Epithelial cell of esophagus (primary cell): ENCODE measurements around the gene KIF26B.

Source experiments
- DNase-seq: peaks from one replicate; pipeline ENCODE4 v3.0.0; 2010; ENCODE audit warnings: low read depth
- H3K4me3 ChIP-seq: 2 replicates; pipeline ENCODE4 v1.5.1; 2011; ENCODE audit warnings: mild to moderate bottlenecking, low read length, control low read depth
- TF ChIP-seq, protein P1 (sequence below): IDR thresholded peaks from 2 replicates; pipeline ENCODE4 v1.5.1; 2011; ENCODE audit warnings: low read depth, mild to moderate bottlenecking, low read length, control low read depth, inconsistent platforms; ENCODE audit not compliant: insufficient read depth; ENCODE audit errors: missing control alignments

The KIF26B gene

GRCh38 chr1:245154429-245155271 lies at the start of gene KIF26B:
Gene KIF26B, plus strand, starts transcription at chr1:245154985. Its CDS starts 440 bp downstream, at chr1:245155425.
- TF ChIP-seq, protein P1, sequence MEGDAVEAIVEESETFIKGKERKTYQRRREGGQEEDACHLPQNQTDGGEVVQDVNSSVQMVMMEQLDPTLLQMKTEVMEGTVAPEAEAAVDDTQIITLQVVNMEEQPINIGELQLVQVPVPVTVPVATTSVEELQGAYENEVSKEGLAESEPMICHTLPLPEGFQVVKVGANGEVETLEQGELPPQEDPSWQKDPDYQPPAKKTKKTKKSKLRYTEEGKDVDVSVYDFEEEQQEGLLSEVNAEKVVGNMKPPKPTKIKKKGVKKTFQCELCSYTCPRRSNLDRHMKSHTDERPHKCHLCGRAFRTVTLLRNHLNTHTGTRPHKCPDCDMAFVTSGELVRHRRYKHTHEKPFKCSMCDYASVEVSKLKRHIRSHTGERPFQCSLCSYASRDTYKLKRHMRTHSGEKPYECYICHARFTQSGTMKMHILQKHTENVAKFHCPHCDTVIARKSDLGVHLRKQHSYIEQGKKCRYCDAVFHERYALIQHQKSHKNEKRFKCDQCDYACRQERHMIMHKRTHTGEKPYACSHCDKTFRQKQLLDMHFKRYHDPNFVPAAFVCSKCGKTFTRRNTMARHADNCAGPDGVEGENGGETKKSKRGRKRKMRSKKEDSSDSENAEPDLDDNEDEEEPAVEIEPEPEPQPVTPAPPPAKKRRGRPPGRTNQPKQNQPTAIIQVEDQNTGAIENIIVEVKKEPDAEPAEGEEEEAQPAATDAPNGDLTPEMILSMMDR, result no peak
- DNase-seq, result peak; percentile 85
- H3K4me3 ChIP-seq, result peak within 1 kb of the TSS; percentile 62

DNA sequence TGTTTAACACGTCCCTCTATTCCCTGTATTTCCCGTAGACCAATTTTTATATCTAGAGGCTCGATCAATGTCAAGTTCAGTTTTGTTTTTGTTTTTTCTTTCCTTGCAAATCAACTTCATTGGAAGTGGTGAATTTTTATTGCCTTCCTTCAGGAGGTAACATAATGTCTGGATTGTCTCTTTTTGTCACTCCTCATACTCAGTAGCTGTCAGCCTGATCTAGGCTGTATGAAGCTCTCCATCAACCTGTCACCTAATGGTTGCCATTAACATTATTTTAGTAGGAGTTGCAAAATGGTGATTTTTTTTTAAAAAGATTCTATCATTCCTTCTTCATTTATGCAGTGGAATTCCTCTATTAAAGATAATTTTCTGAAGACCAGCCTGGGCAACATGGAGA lies 49.7 kb upstream of the KIF26B start:
- DNase-seq, result no peak
- no peak overlapping the region for H3K4me3 ChIP-seq
- TF ChIP-seq, protein P1, result no peak

GRCh38 chr1:245105815-245106410 lies 48.9 kb upstream of the KIF26B start:
- no peak overlapping the region for H3K4me3 ChIP-seq
- TF ChIP-seq, protein P1, result no peak
- no peak for DNase-seq

DNA sequence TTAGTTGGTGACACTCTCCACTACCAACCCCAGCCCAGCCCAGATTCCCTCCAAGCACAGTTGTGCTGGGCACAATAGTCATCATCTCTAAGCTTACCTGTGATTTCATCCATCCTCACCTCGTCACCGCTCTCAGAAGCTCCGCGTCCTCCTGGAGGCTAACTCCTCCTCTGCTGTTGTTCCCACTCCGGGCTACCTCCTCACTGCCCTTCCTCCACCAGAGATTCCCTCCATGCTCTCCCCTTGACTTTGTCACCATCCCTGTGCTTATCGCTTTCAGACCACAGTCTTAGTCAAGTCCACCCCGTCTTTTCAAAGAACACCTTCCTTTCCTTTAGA lies 47.0 kb upstream of the KIF26B start:
- H3K4me3 ChIP-seq, result no peak overlapping the region
- TF ChIP-seq, protein P1, result no peak
- no peak for DNase-seq

DNA sequence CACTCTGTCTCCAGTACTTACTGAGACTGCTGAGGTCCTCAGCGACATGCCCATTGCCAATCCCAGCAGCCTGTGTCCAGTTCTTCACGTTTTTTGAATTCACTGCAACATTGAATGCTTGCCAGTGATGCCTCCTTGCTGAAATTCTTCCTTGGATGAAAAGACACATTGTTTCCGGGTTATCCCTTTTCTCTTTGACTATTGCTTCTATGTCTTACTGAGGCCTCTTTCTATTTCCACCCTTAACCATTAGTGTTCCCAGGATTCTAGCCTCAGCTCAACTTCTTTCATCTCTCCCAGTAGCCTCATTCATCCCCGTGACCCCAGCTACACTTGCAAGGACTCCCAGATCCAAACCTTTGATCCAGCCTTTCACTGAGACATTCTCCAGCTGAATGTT lies 46.5 kb upstream of the KIF26B start:
- no peak for DNase-seq
- no peak overlapping the region for H3K4me3 ChIP-seq
- TF ChIP-seq, protein P1, result no peak

DNA sequence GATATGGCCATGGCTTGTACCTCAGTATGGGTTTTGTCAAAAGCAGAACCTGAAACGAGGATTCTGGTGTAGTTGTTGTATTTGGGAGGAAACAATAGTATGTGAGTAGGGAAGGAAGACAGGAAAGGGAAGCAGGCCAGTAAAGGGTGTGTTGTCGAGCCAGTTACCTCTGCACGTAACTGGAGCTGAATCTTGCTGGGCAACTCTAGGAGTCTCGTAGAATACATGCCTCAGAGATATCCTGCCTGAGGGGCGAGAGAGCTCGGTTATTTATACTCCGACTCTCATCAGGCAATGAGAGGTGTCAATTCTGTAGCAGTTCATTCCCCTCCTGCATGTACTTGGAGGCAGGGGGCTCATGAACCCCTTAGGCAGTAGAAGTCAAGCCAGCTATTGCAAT lies 45.9 kb upstream of the KIF26B start:
- no peak overlapping the region for H3K4me3 ChIP-seq
- DNase-seq, result peak; percentile 36
- TF ChIP-seq, protein P1, result no peak

DNA sequence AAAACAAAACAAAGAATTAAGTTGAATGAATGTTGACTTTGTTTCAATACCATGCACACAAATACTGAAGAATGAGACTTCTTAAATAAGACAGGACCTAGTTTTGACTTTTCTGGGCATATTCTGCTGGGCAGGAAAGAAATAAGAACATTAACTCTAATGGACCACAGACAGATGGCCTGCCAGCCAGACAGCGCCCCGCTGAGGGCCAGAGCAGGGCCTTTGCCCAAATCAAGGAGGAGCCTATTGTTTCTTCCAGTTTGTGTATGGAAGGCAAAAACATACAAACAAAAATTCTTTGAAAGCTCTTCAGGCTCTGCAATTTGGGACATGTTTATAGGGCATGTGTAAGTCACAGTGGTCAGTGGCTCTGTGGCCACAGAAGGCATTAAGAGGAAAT lies 44.4 kb upstream of the KIF26B start:
- DNase-seq, result no peak
- no peak overlapping the region for H3K4me3 ChIP-seq
- TF ChIP-seq, protein P1, result no peak
